Natural killer cell treated with Interleukin-12 subunit alpha and Interleukin-12 subunit beta and Interleukin-15 and Interleukin-18, amount 100 ng/mL, for 72 hours (primary cell): ENCODE data around the gene DCUN1D2. TPM values are rescaled to one million over a fixed set of nuclear protein-coding genes. Genes with fewer than 3 reads are reported as not detected.
"Not testable (repeated sequence)": the region's sequence is repeated elsewhere in the genome, so short reads cannot be mapped to it uniquely, and the experiment has no call there.

Experiments used
- ATAC-seq, 2 donors: fragments of 150-1000 bp; cut with Tn5 transposase in 1 of 2; sonication (Bioruptor Pico), chemical (Tn5 transposase) in 1 of 2; 2 replicates each; pipeline ENCODE4 v1.10.0; 2021
- DNase-seq: peaks from one replicate; pipeline ENCODE4 v3.0.0; 2022; ENCODE audit warnings: low spot score
- H3K27ac Mint-ChIP-seq, 2 donors: 1 replicate in 1 of 2; 2 replicates in 1 of 2; pipeline ENCODE4 v1.8.0; 2022; ENCODE audit warnings: mixed read lengths in 2 of 2, mild to moderate bottlenecking in 1 of 2, moderate library complexity in 1 of 2
- H3K27me3 Mint-ChIP-seq, 2 donors: 1 replicate in 1 of 2; 2 replicates in 1 of 2; pipeline ENCODE4 v1.8.0; 2022; ENCODE audit warnings: mixed read lengths in 2 of 2
- H3K36me3 Mint-ChIP-seq: one replicate; pipeline ENCODE4 v1.8.0; 2022; ENCODE audit warnings: mixed read lengths
- H3K4me1 Mint-ChIP-seq, 2 donors: 1 replicate in 1 of 2; 2 replicates in 1 of 2; pipeline ENCODE4 v1.8.0; 2022; ENCODE audit warnings: low read depth in 2 of 2, mixed read lengths in 2 of 2, mild to moderate bottlenecking in 1 of 2
- H3K4me3 Mint-ChIP-seq: one replicate; pipeline ENCODE4 v1.8.0; 2022; ENCODE audit warnings: mixed read lengths
- H3K9me3 Mint-ChIP-seq: 2 replicates; pipeline ENCODE4 v1.8.0; 2022; ENCODE audit warnings: mixed read lengths
- total RNA-seq, 2 donors: library from RNA; stranded (reverse); gene quantifications; one replicate each; pipeline ENCODE4 v1.2.3, GENCODE V29; 2022

Gene DCUN1D2
- total RNA-seq, 2 donors from 2014 or later = 22.9 to 40.7 TPM

DNA sequence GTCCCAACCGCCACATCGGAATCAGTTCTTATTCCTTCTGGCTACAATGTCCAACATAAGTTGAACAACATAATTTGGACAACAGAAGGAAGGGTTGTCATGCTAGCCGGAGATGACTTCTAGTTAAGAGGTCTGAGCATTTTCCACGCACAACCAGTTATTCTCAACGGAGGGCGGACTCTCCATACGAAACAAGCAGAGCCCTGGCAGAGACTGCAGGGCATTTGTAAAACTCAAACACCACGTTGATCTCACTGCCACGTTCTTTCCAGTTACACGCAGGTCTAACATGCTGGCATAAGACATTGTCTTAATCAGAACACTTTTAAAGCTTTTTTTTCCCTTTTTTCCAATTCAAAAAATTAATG lies 38.3 kb upstream of the DCUN1D2 start:
- Mint-ChIP-seq H3K36me3 (peaks cover 9% of the 10 kb centered on the region), H3K9me3 (no peaks in the 10 kb centered on the region)
- no peak for ATAC-seq

DNA sequence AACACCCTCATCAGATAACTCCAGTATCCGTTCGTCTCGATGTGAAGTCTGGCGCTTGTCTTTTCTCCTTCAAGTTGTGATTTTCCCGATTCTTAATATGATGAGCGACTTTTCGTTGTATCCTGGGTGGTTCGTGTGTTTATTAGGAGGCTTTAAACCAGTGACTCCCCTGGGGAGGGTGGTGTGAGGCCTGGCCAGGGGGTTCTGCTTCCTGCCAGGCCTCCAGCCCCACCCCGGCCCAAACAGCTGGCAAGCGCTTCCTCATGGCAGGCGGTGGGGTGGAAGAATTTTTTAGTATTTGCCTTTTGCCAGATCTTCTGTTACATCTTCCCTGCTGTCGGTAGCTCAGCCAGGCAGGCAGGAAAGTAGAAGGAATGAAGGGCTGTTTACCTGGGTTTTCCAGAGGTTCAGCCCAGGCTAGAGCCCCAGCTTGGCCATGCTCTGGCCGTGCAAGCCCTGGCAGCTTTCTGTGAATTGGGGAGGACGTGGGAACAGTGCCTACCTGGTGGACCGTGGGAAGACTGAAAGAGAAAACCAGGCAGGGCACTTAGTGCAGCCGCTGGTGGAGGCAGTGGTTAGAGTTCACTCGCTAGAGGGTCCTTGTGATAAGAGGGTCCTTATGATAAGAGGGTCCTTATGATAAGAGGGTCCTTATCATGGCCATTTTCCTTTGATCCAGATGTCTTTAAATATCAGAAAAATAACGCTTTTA lies 37.7 kb upstream of the DCUN1D2 start:
- Mint-ChIP-seq H3K9me3 (no peaks in the 10 kb centered on the region), H3K4me1 (peaks cover 5 to 7% of the 10 kb centered on the region in 2 donors), H3K27me3 (no peaks in the 10 kb centered on the region), H3K27ac (no peak overlapping the region), H3K4me3 (no peak overlapping the region), H3K36me3 (peaks cover 9% of the 10 kb centered on the region)
- ATAC-seq = no peak
- no peak for DNase-seq

More for the DNA sequence above, 38.3 kb upstream of the DCUN1D2 start:
- Mint-ChIP-seq H3K4me3 (no peak overlapping the region), H3K27me3 (no peaks in the 10 kb centered on the region), H3K27ac (no peak overlapping the region), H3K4me1 (peaks cover 5 to 7% of the 10 kb centered on the region in 2 donors)
- no peak for DNase-seq

DNA sequence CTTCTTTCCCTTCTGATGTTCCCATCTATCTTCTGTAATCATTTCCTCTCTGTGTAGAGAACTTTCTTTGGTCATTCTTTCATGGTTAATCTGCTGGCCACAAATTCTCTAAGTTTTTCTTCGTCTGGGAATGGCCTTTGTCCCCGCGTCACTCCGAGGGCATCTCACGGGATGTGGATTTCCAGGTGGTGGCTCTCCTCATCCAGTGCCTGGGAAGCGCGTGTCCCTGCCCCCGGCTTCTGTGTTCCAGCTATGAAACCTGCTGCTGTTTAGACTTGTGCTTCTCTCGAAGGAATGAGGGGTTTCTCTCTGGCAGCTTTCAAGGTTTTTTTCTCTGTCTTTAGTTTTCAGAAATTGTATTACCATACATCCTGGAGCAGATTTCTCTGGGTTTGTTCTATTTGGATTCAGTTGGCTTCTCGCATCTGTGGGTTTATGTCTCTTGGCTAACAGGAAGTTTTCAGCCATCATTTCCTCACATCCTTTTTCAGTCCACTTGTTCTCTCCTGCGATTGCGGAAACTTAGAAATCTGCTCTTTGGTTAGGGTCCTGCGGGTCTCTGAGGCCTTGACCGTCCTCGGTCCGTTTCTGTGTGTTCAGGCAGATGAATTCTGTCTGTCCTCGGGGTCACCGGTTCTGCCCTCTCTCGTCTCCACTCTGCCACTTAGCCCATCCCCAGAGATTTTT lies 36.9 kb upstream of the DCUN1D2 start:
- Mint-ChIP-seq H3K4me1 (peaks cover 5 to 7% of the 10 kb centered on the region in 2 donors), H3K36me3 (peaks cover 9% of the 10 kb centered on the region), H3K4me3 (no peak overlapping the region), H3K27ac (no peak overlapping the region), H3K9me3 (no peaks in the 10 kb centered on the region), H3K27me3 (no peaks in the 10 kb centered on the region)
- ATAC-seq = no peak
- no peak for DNase-seq

DNA sequence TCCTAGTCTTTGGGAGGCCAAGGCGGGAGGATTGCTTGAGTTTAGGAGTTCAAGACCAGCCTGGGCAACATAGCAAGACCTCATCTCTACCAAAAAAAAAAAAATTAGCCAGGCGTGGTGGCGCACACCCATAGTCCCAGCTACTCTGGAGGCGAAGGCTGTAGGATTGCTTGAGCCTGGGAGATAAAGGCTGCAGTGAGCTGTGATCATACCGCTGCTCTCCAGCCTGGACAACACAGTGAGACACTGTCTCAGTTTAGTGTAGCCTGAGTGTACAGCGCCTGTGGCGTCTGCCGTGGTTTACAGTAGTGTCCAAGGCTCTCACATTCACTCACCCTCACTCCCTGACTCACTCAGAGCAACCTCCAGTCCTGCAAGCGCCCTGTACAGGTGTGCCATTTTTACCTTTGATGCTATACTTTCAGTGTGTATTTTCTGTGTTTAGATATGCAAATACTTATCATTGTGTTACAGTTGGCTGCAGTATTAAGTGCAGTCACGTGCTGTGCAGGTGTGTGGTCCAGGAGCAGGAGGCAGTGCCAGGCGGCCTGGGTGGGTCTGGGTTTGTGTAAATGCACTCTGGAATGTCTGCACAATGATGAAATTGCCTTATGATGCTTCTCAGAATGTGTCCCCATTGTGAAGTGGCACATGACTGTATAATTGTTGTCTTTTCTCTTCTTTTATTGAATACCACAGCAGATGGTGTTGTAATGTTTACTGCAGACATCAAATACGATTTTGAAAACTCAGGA lies 36.1 kb upstream of the DCUN1D2 start:
- no peaks in the 10 kb centered on the region for H3K9me3 Mint-ChIP-seq
- no peak for DNase-seq
- peaks cover 5 to 7% of the 10 kb centered on the region in 2 donors for H3K4me1 Mint-ChIP-seq
- no peaks in the 10 kb centered on the region for H3K27me3 Mint-ChIP-seq
- no peak overlapping the region for H3K4me3 Mint-ChIP-seq
- H3K36me3 Mint-ChIP-seq = peaks cover 9% of the 10 kb centered on the region
- H3K27ac Mint-ChIP-seq = no peak overlapping the region
- ATAC-seq = peak in 1 of 2 donors; percentile 44

DNA sequence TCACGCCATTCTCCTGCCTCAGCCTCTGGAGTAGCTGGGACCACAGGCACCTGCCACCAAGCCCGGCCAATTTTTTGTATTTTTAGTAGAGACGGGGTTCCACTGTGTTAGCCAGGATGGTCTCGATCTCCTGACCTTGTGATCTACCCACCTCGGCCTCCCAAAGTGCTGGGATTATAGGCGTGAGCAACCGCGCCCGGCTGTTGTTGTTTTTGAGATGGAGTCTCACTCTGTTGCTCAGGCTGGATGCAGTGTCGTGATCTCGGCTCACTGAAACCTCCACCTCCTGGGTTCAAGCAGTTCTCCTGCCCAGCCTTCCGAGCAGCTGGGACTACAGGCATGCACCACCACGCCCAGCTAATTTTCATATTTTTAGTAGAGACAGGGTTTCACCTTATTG lies 31.9 kb upstream of the DCUN1D2 start:
- H3K9me3 Mint-ChIP-seq, H3K27ac Mint-ChIP-seq, H3K36me3 Mint-ChIP-seq, H3K4me3 Mint-ChIP-seq, DNase-seq, H3K27me3 Mint-ChIP-seq, ATAC-seq: not testable (repeated sequence)
- peaks cover 11 to 15% of the 10 kb centered on the region in 2 donors for H3K4me1 Mint-ChIP-seq

DNA sequence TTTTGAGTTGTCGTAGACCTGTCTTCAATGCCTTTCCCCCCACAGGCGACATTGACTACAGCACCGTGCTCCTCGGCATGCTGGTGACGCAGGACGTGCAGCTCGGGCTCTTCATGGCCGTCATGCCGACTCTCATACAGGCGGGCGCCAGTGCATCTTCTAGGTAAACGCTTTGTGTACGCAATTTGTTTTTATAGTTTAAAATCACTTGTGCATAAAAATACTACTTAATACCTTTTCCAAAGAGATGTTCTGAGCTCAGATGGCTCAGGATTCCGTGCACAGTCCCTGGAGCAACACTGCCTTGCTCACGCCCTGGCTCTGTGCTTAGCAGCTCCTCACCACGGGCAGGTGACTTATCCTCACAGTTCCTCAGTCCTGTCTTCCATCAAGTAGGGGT lies 30.1 kb upstream of the DCUN1D2 start:
- Mint-ChIP-seq H3K4me1 (peaks cover 7 to 15% of the 10 kb centered on the region in 2 donors), H3K27me3 (no peaks in the 10 kb centered on the region), H3K9me3 (no peaks in the 10 kb centered on the region), H3K36me3 (peaks cover 4% of the 10 kb centered on the region), H3K27ac (no peak overlapping the region), H3K4me3 (no peak overlapping the region)
- ATAC-seq = no peak
- DNase-seq = no peak

DNA sequence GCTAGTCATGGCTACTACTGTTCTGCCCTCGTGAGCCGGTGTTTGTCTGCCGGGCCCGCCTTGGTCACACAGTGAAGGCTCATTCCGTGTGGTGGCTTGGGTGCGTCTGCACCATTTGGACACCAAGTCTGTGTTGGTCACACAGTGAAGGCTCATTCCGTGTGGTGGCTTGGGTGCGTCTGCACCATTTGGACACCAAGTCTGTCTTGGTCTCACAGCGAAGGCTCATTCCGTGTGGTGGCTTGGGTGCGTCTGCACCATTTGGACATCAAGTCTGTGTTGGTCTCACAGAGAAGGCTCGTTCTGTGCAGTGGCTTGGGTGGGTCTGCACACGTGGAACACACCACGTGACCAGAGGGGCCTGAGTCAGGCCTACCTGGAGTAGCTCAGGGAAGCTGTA lies 29.0 kb upstream of the DCUN1D2 start:
- Mint-ChIP-seq H3K4me1 (peaks cover 7 to 15% of the 10 kb centered on the region in 2 donors), H3K36me3 (no peaks in the 10 kb centered on the region), H3K27ac (no peak overlapping the region)

DNA sequence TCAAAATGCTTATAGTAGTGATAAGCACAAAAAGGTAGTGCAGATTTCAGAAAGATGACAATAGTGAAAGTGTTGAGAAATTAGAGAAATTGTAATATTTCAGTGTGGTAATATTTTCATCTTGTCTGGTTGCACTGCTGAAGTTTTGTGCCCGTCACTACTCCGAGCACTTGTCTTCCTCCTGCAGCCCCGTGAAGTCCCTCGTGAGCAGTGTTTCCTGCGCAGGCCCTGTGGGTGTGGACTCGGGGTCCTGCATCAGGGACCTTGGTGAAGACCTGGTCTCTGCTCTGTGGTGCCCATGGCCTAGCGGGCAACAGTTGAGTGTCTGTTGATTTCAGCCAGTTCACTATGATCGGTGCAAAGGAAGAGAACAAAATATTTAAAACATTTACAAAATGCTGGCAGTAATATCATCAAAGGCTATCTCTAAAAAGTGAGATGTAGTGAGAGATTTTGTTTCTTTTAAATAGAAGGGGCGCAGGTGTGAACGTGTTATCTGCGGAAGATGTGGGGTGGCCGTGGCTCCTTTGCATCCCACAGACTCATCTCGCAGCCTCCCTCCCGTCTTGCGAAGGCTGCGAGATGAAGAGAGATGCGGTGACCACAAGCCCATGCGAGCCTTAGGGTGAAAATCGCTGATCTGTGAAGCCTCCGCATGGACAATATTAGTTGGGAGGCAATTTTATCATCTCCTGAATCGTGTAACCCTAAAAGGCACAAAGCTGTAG lies 27.7 kb upstream of the DCUN1D2 start:
- DNase-seq = no peak
- no peak for ATAC-seq
- H3K4me3 Mint-ChIP-seq = no peak overlapping the region

More for the DNA sequence above, 29.0 kb upstream of the DCUN1D2 start:
- DNase-seq (no peak), ATAC-seq (no peak)
- Mint-ChIP-seq H3K9me3 (no peaks in the 10 kb centered on the region), H3K27me3 (no peaks in the 10 kb centered on the region), H3K4me3 (no peak overlapping the region)

DNA sequence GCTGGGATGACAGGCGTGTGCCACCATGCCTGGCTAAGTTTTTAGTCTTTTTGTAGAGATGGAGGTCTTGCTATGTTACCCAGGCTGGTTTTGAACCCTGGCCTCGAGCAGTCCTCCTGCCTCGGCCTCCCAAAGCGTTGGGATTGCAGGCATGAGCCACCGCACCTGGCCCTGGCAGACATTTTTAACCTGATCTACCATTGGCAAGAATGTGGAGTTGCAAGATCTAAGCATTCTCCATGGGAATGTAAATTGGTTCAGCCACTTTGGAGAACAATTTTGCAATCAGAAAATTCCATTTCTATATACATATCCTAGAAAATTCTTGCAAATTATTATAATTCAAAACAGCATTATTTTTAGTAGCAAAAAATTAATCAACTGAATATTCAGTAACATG lies 24.3 kb upstream of the DCUN1D2 start:
- ATAC-seq (no peak), DNase-seq (no peak)
- peaks cover 7% of the 10 kb centered on the region for H3K36me3 Mint-ChIP-seq
- no peaks in the 10 kb centered on the region for H3K27me3 Mint-ChIP-seq
- H3K27ac Mint-ChIP-seq = no peak overlapping the region
- peaks cover 11 to 12% of the 10 kb centered on the region in 2 donors for H3K4me1 Mint-ChIP-seq
- H3K9me3 Mint-ChIP-seq = no peaks in the 10 kb centered on the region
- no peak overlapping the region for H3K4me3 Mint-ChIP-seq

More for the DNA sequence above, 27.7 kb upstream of the DCUN1D2 start:
- no peaks in the 10 kb centered on the region for H3K27me3 Mint-ChIP-seq
- peaks cover 7 to 15% of the 10 kb centered on the region in 2 donors for H3K4me1 Mint-ChIP-seq
- H3K9me3 Mint-ChIP-seq = no peaks in the 10 kb centered on the region
- H3K36me3 Mint-ChIP-seq = no peaks in the 10 kb centered on the region
- peak overlapping the region in 1 of 2 donors; percentile 71 for H3K27ac Mint-ChIP-seq

DNA sequence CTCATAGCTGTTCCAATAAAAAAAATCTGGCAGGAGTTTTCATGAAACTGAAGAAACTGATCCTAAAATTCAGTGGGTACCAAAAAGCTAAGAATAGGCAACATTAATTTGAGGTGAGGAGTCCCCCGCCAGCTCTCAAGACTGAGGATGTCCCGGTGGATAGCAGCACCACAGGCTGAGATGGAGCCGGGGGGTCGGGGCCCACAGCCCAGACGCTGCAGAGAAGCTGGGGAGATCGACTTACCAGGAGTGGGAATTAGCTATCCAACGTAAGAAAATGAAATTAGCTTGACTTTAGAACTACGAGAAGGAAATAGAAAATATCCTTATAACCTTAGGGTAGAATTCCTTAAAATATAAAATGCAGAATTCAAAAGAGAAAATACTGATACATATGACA lies 23.2 kb upstream of the DCUN1D2 start:
- H3K4me1 Mint-ChIP-seq = peaks cover 14 to 16% of the 10 kb centered on the region in 2 donors
- H3K36me3 Mint-ChIP-seq = peaks cover 9% of the 10 kb centered on the region
- no peak overlapping the region for H3K27ac Mint-ChIP-seq
- H3K9me3 Mint-ChIP-seq = no peaks in the 10 kb centered on the region
- H3K4me3 Mint-ChIP-seq = no peak overlapping the region
- no peak for ATAC-seq
- DNase-seq = no peak
- no peaks in the 10 kb centered on the region for H3K27me3 Mint-ChIP-seq

DNA sequence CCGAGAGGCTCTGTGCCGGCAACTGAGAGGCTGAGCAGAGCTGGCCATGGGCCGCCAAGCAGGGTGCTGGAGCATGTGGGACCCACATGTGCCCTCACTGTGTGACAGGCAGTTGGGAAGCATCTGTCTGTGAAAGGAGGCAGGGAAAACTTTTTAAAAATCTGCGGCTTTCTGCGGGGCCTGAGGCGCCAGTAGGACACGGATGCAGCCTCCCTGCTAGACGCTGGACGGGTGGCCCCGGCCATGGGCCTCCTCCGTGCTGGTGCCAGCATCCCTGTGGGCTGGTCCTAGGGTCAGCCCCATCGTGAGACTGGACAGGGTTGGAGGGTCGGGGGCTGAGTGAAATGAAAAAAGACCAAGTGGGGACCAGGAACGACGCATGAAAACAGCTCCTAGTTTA lies 20.9 kb upstream of the DCUN1D2 start:
- DNase-seq (no peak), ATAC-seq (no peak)
- Mint-ChIP-seq H3K27me3 (no peaks in the 10 kb centered on the region), H3K27ac (no peak overlapping the region), H3K4me3 (no peak overlapping the region), H3K36me3 (peaks cover 9% of the 10 kb centered on the region), H3K9me3 (no peaks in the 10 kb centered on the region), H3K4me1 (peaks cover 10 to 14% of the 10 kb centered on the region in 2 donors)

DNA sequence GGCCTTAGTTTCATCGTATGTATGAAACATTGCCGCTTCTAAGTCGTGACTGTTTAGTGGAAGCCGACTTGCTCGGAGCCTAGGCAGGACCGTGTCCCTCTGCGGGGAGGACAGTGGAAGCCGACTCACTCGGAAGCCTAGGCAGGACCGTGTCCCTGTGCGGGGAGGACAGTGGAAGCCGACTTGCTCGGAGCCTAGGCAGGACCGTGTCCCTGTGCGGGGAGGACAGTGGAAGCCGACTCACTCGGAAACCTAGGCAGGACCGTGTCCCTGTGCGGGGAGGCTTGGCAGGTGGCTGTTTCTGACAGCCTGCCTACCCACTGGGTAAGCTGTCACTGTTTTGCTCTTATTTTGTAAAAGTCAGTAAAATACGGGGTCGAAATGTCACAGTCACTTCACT lies 20.4 kb upstream of the DCUN1D2 start:
- H3K36me3 Mint-ChIP-seq = peaks cover 10% of the 10 kb centered on the region
- H3K9me3 Mint-ChIP-seq = no peaks in the 10 kb centered on the region
- no peak overlapping the region for H3K4me3 Mint-ChIP-seq
- no peaks in the 10 kb centered on the region for H3K27me3 Mint-ChIP-seq
- H3K4me1 Mint-ChIP-seq = peaks cover 10 to 14% of the 10 kb centered on the region in 2 donors
- DNase-seq = no peak
- H3K27ac Mint-ChIP-seq = no peak overlapping the region
- ATAC-seq = no peak

DNA sequence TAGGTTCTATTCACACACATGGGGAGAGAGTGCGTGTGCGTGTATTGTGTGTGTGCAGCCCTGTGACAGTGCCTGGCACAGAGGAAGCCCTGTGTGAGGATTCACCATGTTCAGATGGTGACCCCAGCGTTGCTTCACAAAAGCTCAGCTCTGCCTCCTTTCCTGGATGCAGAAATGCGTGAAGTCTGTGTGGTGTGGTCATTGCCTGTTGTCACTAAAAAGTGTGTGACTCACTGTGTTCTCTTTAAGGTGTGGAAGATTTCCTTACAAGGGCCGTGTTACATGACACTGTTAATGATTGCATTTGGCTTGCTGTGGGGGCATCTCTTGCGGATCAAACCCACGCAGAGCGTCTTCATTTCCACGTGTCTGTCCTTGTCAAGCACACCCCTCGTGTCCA lies 19.5 kb upstream of the DCUN1D2 start:
- Mint-ChIP-seq H3K4me1 (peaks cover 10 to 14% of the 10 kb centered on the region in 2 donors), H3K27ac (no peak overlapping the region), H3K27me3 (no peaks in the 10 kb centered on the region), H3K4me3 (no peak overlapping the region), H3K36me3 (peaks cover 19% of the 10 kb centered on the region), H3K9me3 (no peaks in the 10 kb centered on the region)
- ATAC-seq (peak; percentile 66 to 68), DNase-seq (no peak)
